ENCODE results near the gene ELL.

- TF ChIP-seq EZH2phosphoT487 (IDR thresholded peaks at IDR 0.05; ENCODE audit: insufficient read depth, low read depth) (no peak), EZH2 (IDR thresholded peaks at IDR 0.05; ENCODE audit: insufficient read depth, poor library complexity, severe bottlenecking) (no peak)
Measured at GRCh38 chr19:18450021-18450930, 71.6 kb downstream of the ELL start.

Data from GM23248 (cell line).